GM21619 (cell line): Measurements from ENCODE around the gene RFX6.
A peak's percentile ranks its signal among the peaks of the same experiment; 100 is the strongest.
"Not testable (repeated sequence)": the region's sequence is repeated elsewhere in the genome, so short reads cannot be mapped to it uniquely, and the experiment has no call there.

Source experiments
- ATAC-seq: cut with Tn5 transposase; IDR thresholded peaks from one replicate; pipeline ENCODE4 v1.9.1; 2021; ENCODE audit not compliant: unreplicated experiment

Gene RFX6

GRCh38 chr6:116876635-116877611 is at the start of gene RFX6:
RFX6 (plus strand) TSS chr6:116877242; CDS start chr6:116877276, 34 bp downstream.
- no peak for ATAC-seq

- ATAC-seq: no peak
These were observed 49.3 kb upstream of the RFX6 start for GRCh38 chr6:116827561-116828240.

GRCh38 chr6:116828983-116829382 is 48.1 kb upstream of the RFX6 start, which contains the start of gene GPRC6A:
GPRC6A (minus strand) TSS chr6:116829083; CDS start chr6:116829013, 70 bp downstream.
- ATAC-seq: no peak

GRCh38 chr6:116834526-116834925 is 42.5 kb upstream of the RFX6 start:
- ATAC-seq: not testable (repeated sequence)

GRCh38 chr6:116836606-116837342 is 40.3 kb upstream of the RFX6 start:
- ATAC-seq: no peak

GRCh38 chr6:116840091-116840490 is 37.0 kb upstream of the RFX6 start:
- no peak for ATAC-seq

GRCh38 chr6:116842459-116842858 is 34.6 kb upstream of the RFX6 start:
- no peak for ATAC-seq

- peak; percentile 58 for ATAC-seq
These were observed 29.8 kb upstream of the RFX6 start for GRCh38 chr6:116847227-116847626.

GRCh38 chr6:116858060-116858459 is 19.0 kb upstream of the RFX6 start:
- no peak for ATAC-seq

- no peak for ATAC-seq
These were observed 17.8 kb upstream of the RFX6 start for GRCh38 chr6:116859264-116859663.

GRCh38 chr6:116866281-116866871 is 10.7 kb upstream of the RFX6 start:
- ATAC-seq: peak; percentile 89

- no peak for ATAC-seq
These were observed 4.3 kb upstream of the RFX6 start for GRCh38 chr6:116872771-116873170.

- no peak for ATAC-seq
These were observed 935 bp upstream of the RFX6 start for GRCh38 chr6:116876107-116876506.

- ATAC-seq: no peak
These were observed 701 bp downstream of the RFX6 start for GRCh38 chr6:116877743-116878142.

- no peak for ATAC-seq
These were observed 4.2 kb downstream of the RFX6 start for GRCh38 chr6:116881236-116881635.

GRCh38 chr6:116883005-116883404 is 6.0 kb downstream of the RFX6 start:
- no peak for ATAC-seq

- no peak for ATAC-seq
These were observed 7.5 kb downstream of the RFX6 start for GRCh38 chr6:116884530-116884929.

GRCh38 chr6:116887168-116887567 is 10.1 kb downstream of the RFX6 start:
- no peak for ATAC-seq

GRCh38 chr6:116887894-116888293 is 10.9 kb downstream of the RFX6 start:
- no peak for ATAC-seq

GRCh38 chr6:116888732-116889360 is 11.8 kb downstream of the RFX6 start:
- ATAC-seq: no peak
